ENCODE data around the gene LIX1L. TPM values are rescaled to one million over a fixed set of nuclear protein-coding genes. Genes with fewer than 3 reads are reported as not detected.

LIX1L gene
- 52.2 and 54.0 TPM in 2 replicates for total RNA-seq
- long read RNA-seq, partial matches to known transcripts = 0 of 3 reads
- long read RNA-seq, other reads (novel, unspliced or antisense) = 3 of 3 reads

- no peaks in the 10 kb centered on the region for H3K9me3 Mint-ChIP-seq (ENCODE audit: unreplicated experiment)
- peaks cover 62% of the 10 kb centered on the region for H3K4me1 Mint-ChIP-seq (ENCODE audit: unreplicated experiment)
- H3K27me3 Mint-ChIP-seq (ENCODE audit: unreplicated experiment) = no peaks in the 10 kb centered on the region
- DNase-seq (ENCODE audit: extremely low spot score, unreplicated experiment) = peak; percentile 98
- peak within 1 kb of the TSS; percentile 90 for H3K27ac Mint-ChIP-seq (ENCODE audit: unreplicated experiment)
- H3K4me3 Mint-ChIP-seq (ENCODE audit: unreplicated experiment) = peak within 1 kb of the TSS; percentile 83
- no peak for TF ChIP-seq CTCF (IDR thresholded peaks at IDR 0.05)
- H3K36me3 Mint-ChIP-seq (ENCODE audit: unreplicated experiment) = no peaks in the 10 kb centered on the region
Observed at GRCh38 chr1:145957443-145958319, at the start of gene LIX1L. LIX1L (minus strand) TSS chr1:145958017; CDS start chr1:145957927, 90 bp downstream.

DNA sequence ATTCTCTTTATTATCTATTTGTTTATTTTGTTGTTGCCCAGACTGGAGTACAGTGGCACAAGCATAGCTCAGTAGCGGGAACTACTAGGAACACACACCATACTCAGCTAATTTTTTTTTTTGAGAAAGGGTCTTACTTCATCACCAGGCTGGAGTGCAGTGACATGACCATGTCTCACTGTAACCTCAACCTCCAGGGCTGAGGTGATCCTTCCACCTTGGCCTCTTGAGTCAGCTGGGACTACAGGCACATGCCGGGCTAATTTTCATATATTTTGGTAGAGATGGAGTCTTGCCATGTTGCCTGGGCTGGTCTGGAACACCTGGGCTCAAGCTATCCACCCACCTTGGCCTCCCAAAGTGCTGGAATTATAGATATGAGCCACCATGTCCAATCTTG, 43.9 kb upstream of the LIX1L start:
- Mint-ChIP-seq H3K36me3 (ENCODE audit: unreplicated experiment) (no peaks in the 10 kb centered on the region), H3K4me3 (ENCODE audit: unreplicated experiment) (no peak overlapping the region), H3K4me1 (ENCODE audit: unreplicated experiment) (peaks cover 18% of the 10 kb centered on the region), H3K9me3 (ENCODE audit: unreplicated experiment) (no peaks in the 10 kb centered on the region), H3K27ac (ENCODE audit: unreplicated experiment) (no peak overlapping the region), H3K27me3 (ENCODE audit: unreplicated experiment) (no peaks in the 10 kb centered on the region)
- no peak for TF ChIP-seq CTCF (IDR thresholded peaks at IDR 0.05)
- DNase-seq (ENCODE audit: extremely low spot score, unreplicated experiment) = no peak

DNA sequence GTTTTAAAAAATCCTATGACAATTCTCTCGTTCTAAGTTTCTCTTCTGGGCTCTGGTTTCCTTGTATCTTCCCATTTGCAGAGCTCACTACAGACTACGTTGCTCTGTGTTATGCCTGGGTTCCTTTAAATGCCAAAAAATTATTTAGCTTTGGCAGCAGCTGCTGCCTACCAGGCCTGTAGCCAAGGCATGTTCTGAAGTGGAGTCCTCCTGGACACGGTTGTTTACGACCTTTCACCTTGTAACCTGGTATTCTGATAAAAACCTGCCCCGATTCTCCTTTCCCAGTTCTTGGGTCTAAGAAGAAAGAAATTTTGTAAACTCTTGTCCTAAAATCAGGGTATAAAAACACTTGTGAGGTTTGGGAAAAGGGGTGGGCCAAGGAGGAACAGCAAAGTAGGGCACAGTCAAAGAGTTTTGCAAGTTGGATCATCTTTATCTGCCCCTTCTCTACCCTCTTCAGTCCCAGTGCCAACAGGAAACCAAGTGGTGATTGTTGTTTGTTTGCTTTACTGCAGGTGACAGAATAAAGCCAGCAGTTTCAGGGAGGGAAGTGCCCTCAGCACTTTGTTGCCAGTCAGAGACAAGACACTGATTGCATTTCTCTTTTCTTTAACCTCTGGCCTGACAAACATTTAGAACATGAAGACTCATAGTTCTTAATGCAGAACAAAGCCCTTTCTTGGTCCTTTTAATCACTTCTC, 41.7 kb upstream of the LIX1L start:
- Mint-ChIP-seq H3K9me3 (ENCODE audit: unreplicated experiment) (no peaks in the 10 kb centered on the region), H3K27me3 (ENCODE audit: unreplicated experiment) (no peaks in the 10 kb centered on the region), H3K4me3 (ENCODE audit: unreplicated experiment) (no peak overlapping the region), H3K4me1 (ENCODE audit: unreplicated experiment) (peaks cover 26% of the 10 kb centered on the region), H3K36me3 (ENCODE audit: unreplicated experiment) (peaks cover 12% of the 10 kb centered on the region), H3K27ac (ENCODE audit: unreplicated experiment) (no peak overlapping the region)
- no peak for TF ChIP-seq CTCF (IDR thresholded peaks at IDR 0.05)
- no peak for DNase-seq (ENCODE audit: extremely low spot score, unreplicated experiment)

- H3K4me1 Mint-ChIP-seq (ENCODE audit: unreplicated experiment) = peaks cover 44% of the 10 kb centered on the region
- TF ChIP-seq CTCF (IDR thresholded peaks at IDR 0.05) = no peak
- no peaks in the 10 kb centered on the region for H3K27me3 Mint-ChIP-seq (ENCODE audit: unreplicated experiment)
- peak overlapping the region; percentile 94 for H3K4me3 Mint-ChIP-seq (ENCODE audit: unreplicated experiment)
- peak overlapping the region; percentile 96 for H3K27ac Mint-ChIP-seq (ENCODE audit: unreplicated experiment)
- H3K36me3 Mint-ChIP-seq (ENCODE audit: unreplicated experiment) = peaks cover 30% of the 10 kb centered on the region
- DNase-seq (ENCODE audit: extremely low spot score, unreplicated experiment) = no peak
- no peaks in the 10 kb centered on the region for H3K9me3 Mint-ChIP-seq (ENCODE audit: unreplicated experiment)
Observed at GRCh38 chr1:145997718-145998023, 39.9 kb upstream of the LIX1L start.

Data from osteocyte (in vitro differentiated cells).